Endodermal cell (in vitro differentiated cells): ENCODE measurements around the gene HMGXB4. TPM values are rescaled to one million over a fixed set of nuclear protein-coding genes. Genes with fewer than 3 reads are reported as not detected.

Source experiments
- DNase-seq: peaks from one replicate; pipeline ENCODE4 v3.0.0-alpha.2; 2017
- H3K27ac ChIP-seq: 2 replicates; pipeline ENCODE4 v1.5.1; 2013; ENCODE audit warnings: mild to moderate bottlenecking, low read depth, low read length, moderate library complexity
- H3K27me3 ChIP-seq: 2 replicates; pipeline ENCODE4 v1.6.1; 2013; ENCODE audit warnings: mild to moderate bottlenecking, low read length, moderate library complexity; ENCODE audit not compliant: insufficient read depth, control insufficient read depth, poor library complexity, severe bottlenecking
- H3K36me3 ChIP-seq: 2 replicates; pipeline ENCODE4 v1.7.0; 2013; ENCODE audit warnings: mild to moderate bottlenecking, low read length, moderate library complexity; ENCODE audit not compliant: control insufficient read depth, insufficient read depth
- H3K4me1 ChIP-seq: one replicate; pipeline ENCODE4 v1.7.0; 2013; ENCODE audit warnings: low read length; ENCODE audit not compliant: control insufficient read depth, insufficient read depth
- H3K4me3 ChIP-seq: 2 replicates; pipeline ENCODE4 v1.5.1; 2013; ENCODE audit warnings: mild to moderate bottlenecking, low read length, moderate library complexity
- H3K9ac ChIP-seq: 2 replicates; pipeline ENCODE4 v1.6.1; 2013; ENCODE audit warnings: mild to moderate bottlenecking, low read length, moderate library complexity; ENCODE audit not compliant: poor library complexity, severe bottlenecking; ENCODE audit errors: extremely low read depth
- H3K9me3 ChIP-seq: 2 replicates; pipeline ENCODE4 v1.6.1; 2013; ENCODE audit warnings: mild to moderate bottlenecking, low read length, moderate library complexity; ENCODE audit not compliant: control insufficient read depth
- H3K27ac Mint-ChIP-seq: 2 replicates; pipeline ENCODE4 v1.8.0; 2020; ENCODE audit warnings: mixed read lengths
- H3K27me3 Mint-ChIP-seq: 2 replicates; pipeline ENCODE4 v1.8.0; 2021; ENCODE audit warnings: mild to moderate bottlenecking, mixed read lengths; ENCODE audit not compliant: insufficient read depth
- H3K36me3 Mint-ChIP-seq: 2 replicates; pipeline ENCODE4 v1.8.0; 2020; ENCODE audit warnings: low read depth, mixed read lengths
- H3K4me1 Mint-ChIP-seq: 2 replicates; pipeline ENCODE4 v1.8.0; 2020; ENCODE audit warnings: mixed read lengths
- H3K4me3 Mint-ChIP-seq: 2 replicates; pipeline ENCODE4 v1.8.0; 2020; ENCODE audit warnings: mild to moderate bottlenecking, moderate library complexity, mixed read lengths
- H3K9me3 Mint-ChIP-seq: 2 replicates; pipeline ENCODE4 v1.8.0; 2020; ENCODE audit warnings: mild to moderate bottlenecking, mixed read lengths
- WGBS, 2 experiments: methylation state at CpG; one replicate each; pipeline versions ENCODE4 v1.1.5 to v1.1.7; 2013; ENCODE audit warnings: missing lambda C conversion rate in 2 of 2, mixed read lengths in 1 of 2; ENCODE audit not compliant: insufficient coverage in 1 of 2, insufficient read length in 1 of 2; 5-methylcytosine and 5-hydroxymethylcytosine counted together
- total RNA-seq, 2 donors: library from RNA; stranded (reverse); fragmentation: NEBNext Ultra II Directional in 1 of 2; extraction: Animal tissue kit (Norgen Biotek cat#: 25700) in 1 of 2; gene quantifications; 2 replicates in 1 of 2; 3 replicates in 1 of 2; pipeline ENCODE4 v1.2.1, GENCODE V29; 2021
- TF ChIP-seq, protein P1 (sequence below): fragments of 200-600 bp; sonication (generic); conservative IDR thresholded peaks from 2 replicates; pipeline ENCODE4 v1.5.0; 2021; ENCODE audit warnings: antibody characterized with exemption, mild to moderate bottlenecking

Gene HMGXB4
- total RNA-seq, 2 donors from 2014 or later = 36.2 to 58.9 TPM

DNA sequence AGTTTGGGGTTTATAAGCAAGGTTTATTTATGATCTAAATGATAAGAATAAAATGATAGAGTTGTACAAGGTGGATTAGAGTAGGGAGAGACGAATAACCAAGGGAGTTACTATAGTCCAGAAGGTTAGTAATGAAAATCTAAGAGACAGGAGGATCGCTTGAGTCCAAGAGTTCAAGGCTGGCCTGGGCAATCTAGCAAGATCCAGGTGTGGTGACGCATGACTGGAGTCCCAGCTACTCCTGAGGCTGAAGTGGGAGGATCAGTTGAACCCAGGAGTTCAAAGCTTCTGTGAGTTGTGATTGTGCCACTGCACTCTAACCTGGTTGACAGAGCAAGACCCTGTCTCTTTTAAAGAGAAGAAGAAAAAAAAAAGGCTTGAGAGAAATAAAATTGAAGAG lies 12.3 kb downstream of the HMGXB4 start:
- H3K4me1 ChIP-seq = no peaks in the 10 kb centered on the region
- H3K9ac ChIP-seq = no peak overlapping the region
- no peak overlapping the region for H3K4me3 Mint-ChIP-seq
- peaks cover 4% of the 10 kb centered on the region for H3K9me3 Mint-ChIP-seq
- 94 to 96% methylated on average over 3 of the region's 3 CpGs for WGBS, 2 experiments
- no peak for DNase-seq
- H3K27ac Mint-ChIP-seq = no peak overlapping the region
- H3K27me3 ChIP-seq = no peaks in the 10 kb centered on the region
- H3K36me3 ChIP-seq = peaks cover 97% of the 10 kb centered on the region
- H3K27me3 Mint-ChIP-seq = no peaks in the 10 kb centered on the region
- H3K9me3 ChIP-seq = peaks cover 10% of the 10 kb centered on the region
- no peak overlapping the region for H3K27ac ChIP-seq
- peaks cover 76% of the 10 kb centered on the region for H3K36me3 Mint-ChIP-seq
- H3K4me3 ChIP-seq = no peak overlapping the region
- peaks cover 3% of the 10 kb centered on the region for H3K4me1 Mint-ChIP-seq
- TF ChIP-seq, protein P1, sequence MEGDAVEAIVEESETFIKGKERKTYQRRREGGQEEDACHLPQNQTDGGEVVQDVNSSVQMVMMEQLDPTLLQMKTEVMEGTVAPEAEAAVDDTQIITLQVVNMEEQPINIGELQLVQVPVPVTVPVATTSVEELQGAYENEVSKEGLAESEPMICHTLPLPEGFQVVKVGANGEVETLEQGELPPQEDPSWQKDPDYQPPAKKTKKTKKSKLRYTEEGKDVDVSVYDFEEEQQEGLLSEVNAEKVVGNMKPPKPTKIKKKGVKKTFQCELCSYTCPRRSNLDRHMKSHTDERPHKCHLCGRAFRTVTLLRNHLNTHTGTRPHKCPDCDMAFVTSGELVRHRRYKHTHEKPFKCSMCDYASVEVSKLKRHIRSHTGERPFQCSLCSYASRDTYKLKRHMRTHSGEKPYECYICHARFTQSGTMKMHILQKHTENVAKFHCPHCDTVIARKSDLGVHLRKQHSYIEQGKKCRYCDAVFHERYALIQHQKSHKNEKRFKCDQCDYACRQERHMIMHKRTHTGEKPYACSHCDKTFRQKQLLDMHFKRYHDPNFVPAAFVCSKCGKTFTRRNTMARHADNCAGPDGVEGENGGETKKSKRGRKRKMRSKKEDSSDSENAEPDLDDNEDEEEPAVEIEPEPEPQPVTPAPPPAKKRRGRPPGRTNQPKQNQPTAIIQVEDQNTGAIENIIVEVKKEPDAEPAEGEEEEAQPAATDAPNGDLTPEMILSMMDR = no peak

DNA sequence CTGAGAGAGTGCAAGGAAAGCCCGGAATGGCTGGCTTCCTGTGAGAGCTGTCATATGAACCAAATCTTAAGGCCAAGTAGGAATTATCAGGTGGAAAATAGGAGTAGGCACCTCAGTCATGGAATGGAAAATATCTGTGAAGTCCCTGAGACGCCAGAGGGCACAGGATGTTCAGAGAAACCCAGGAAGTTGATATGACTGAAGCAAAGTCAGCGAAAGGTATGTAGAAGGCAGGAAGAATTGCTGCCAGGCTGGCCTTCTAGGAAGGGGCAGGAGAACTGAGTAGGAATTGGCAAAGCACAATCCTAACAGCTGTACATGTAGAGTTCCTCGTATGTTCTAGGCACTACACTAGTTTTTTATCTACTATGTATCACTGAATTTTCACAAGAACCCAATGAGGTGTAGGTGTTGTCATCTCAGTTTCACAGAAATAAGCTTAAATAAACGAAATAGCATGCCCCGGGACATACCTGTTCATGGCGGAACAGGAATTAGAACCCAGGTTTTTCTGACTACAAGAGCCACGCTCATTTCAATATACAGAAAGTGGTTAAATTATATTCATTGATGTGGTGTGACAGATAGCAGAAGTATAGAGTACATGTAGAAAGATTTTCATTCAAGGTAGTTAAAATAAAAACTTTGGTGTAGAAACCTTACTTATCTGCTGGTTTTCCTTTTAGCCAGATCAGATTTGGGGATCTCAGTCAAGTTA lies 17.0 kb downstream of the HMGXB4 start:
- H3K4me3 Mint-ChIP-seq = no peak overlapping the region

DNA sequence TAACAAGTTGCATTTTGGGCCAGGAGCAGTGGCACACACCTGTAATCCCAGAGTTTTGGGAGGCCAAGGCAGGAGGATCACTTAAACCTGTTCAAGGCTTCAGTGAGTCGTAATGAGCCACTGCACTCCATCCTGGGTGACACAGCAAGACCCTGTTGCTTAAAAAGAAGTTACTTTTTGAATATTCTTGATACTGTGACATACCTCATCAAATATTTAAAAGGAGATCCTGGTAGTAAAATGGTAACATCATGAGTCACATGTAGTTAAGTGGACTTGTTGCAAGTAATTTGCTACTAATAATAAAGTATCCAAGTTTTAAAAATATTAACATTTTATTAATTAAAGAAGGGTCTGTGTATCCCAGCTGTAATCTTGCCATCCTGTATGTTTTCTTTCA lies 18.3 kb downstream of the HMGXB4 start:
- Histone ChIP-seq H3K9me3 (no peaks in the 10 kb centered on the region), H3K36me3 (peaks cover 87% of the 10 kb centered on the region), H3K27ac (no peak overlapping the region), H3K4me1 (no peaks in the 10 kb centered on the region), H3K4me3 (no peak overlapping the region), H3K9ac (no peak overlapping the region), H3K27me3 (no peaks in the 10 kb centered on the region)
- Mint-ChIP-seq H3K27ac (no peak overlapping the region), H3K27me3 (no peaks in the 10 kb centered on the region), H3K36me3 (peaks cover 57% of the 10 kb centered on the region), H3K4me3 (no peak overlapping the region), H3K4me1 (no peaks in the 10 kb centered on the region), H3K9me3 (no peaks in the 10 kb centered on the region)
- TF ChIP-seq, protein P1 = no peak
- DNase-seq = no peak
- 100% methylated on average over 1 of the region's 1 CpG for WGBS, 2 experiments

More for the DNA sequence above, 17.0 kb downstream of the HMGXB4 start:
- no peak overlapping the region for H3K27ac ChIP-seq
- DNase-seq = no peak
- Mint-ChIP-seq H3K9me3 (peaks cover 4% of the 10 kb centered on the region), H3K27ac (no peak overlapping the region), H3K36me3 (peaks cover 61% of the 10 kb centered on the region), H3K27me3 (no peaks in the 10 kb centered on the region), H3K4me1 (no peaks in the 10 kb centered on the region)
- H3K4me1 ChIP-seq = no peaks in the 10 kb centered on the region
- H3K36me3 ChIP-seq = peaks cover 87% of the 10 kb centered on the region
- H3K9me3 ChIP-seq = peaks cover 8% of the 10 kb centered on the region
- H3K4me3 ChIP-seq = no peak overlapping the region
- H3K9ac ChIP-seq = no peak overlapping the region
- WGBS, 2 experiments = 96 to 97% methylated on average over 8 of the region's 8 CpGs
- TF ChIP-seq, protein P1 = no peak
- no peaks in the 10 kb centered on the region for H3K27me3 ChIP-seq
